Mucosa of descending colon (tissue), 3 donors: ENCODE measurements around the gene IZUMO4. TPM values are rescaled to one million over a fixed set of nuclear protein-coding genes. Genes with fewer than 3 reads are reported as not detected.
A peak's percentile ranks its signal among the peaks of the same experiment; 100 is the strongest.
"Not testable (repeated sequence)": the region's sequence is repeated elsewhere in the genome, so short reads cannot be mapped to it uniquely, and the experiment has no call there.

Experiments used
- ATAC-seq: fragments of 200-7000 bp; cut with Tn5 transposase; one replicate; pipeline ENCODE4 v1.9.1; 2020; ENCODE audit warnings: mild to moderate bottlenecking, moderate library complexity
- DNase-seq, 3 donors: peaks; one replicate each; pipeline ENCODE4 v3.0.0-alpha.2; 2020
- H3K36me3 ChIP-seq: fragments of 200-600 bp; one replicate; pipeline ENCODE4 v1.8.0; 2021; ENCODE audit warnings: low read depth, mild to moderate bottlenecking
- H3K4me1 ChIP-seq: fragments of 200-600 bp; one replicate; pipeline ENCODE4 v1.8.0; 2021; ENCODE audit warnings: low read depth, mild to moderate bottlenecking
- H3K4me3 ChIP-seq: fragments of 200-600 bp; one replicate; pipeline ENCODE4 v1.8.0; 2021; ENCODE audit warnings: mild to moderate bottlenecking
- H3K9me3 ChIP-seq: fragments of 200-600 bp; one replicate; pipeline ENCODE4 v1.8.0; 2021; ENCODE audit warnings: mild to moderate bottlenecking
- intact Hi-C, 2 donors: fragments of 100-400 bp; cut with DNase I in 1 of 2; cut with micrococcal nuclease in 1 of 2; formaldehyde crosslinking; loops; one replicate each; pipeline versions ENCODE4 v1.11.0 to v1.11.1; 2022; cut with DNase I, micrococcal nuclease
- total RNA-seq, 3 donors: library from RNA; stranded (reverse); fragmentation: NEBNext Ultra II Directional in 2 of 3; extraction: Animal tissue kit (Norgen Biotek cat#: 25700) in 2 of 3; gene quantifications; one replicate each; pipeline versions ENCODE4 v1.2.1 to v1.2.4, GENCODE V29; 2021 to 2023
- TF ChIP-seq, protein P1 (sequence below): fragments of 200-600 bp; IDR thresholded peaks from one replicate; pipeline ENCODE4 v1.8.0; 2022; ENCODE audit warnings: antibody characterized with exemption, mild to moderate bottlenecking
- donor health status: DM: no; HTN: no; CAD: no; lungs with moderate emphysema.
- donor health status: DM: no; HTN: no; CAD: no.
- donor health status: DM: no; HTN: yes; CAD: no.

Gene IZUMO4
- total RNA-seq, 3 donors from 2014 or later, result 2.2 to 5.3 (median 3.4) TPM

DNA sequence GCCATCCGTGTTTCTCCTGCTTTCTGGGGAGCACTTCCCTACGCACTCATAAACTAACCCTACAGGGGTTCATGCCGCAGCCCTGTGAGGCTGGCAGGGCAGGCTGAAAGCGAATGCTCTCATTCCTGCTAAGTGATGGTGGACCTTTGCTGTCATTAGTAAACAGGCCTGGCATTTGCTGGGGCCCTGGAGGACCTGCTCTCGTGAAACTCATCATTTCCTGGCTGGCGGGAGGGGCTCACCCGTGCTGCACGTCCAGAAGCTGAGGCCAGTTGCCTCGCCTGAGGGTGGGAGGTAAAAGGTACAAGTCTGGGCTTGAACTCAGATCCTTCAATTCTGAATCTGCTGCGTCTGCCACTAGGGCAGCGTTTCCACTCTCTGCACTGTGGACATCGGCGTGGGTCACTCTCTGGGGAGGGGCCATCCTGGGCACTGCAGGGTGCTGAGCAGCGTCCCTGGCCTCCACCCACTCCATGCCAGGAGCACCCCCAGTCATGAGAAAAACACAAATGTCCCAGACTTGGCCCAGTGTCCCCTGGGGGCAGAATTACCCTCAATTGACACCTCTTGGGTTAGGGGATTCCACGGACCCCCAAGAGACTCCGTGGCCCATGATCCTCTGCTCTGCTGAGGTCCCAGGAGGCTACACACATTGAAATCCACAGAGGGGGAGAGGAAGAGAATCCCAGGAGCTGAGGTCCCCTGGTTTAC lies 7.6 kb upstream of the IZUMO4 start:
- H3K36me3 ChIP-seq, result no peaks in the 10 kb centered on the region
- H3K9me3 ChIP-seq, result no peaks in the 10 kb centered on the region
- no peak for DNase-seq
- no peak overlapping the region for H3K4me3 ChIP-seq
- ATAC-seq, result no peak
- intact Hi-C loops, result no loop called here
- H3K4me1 ChIP-seq, result peaks cover 23% of the 10 kb centered on the region
- TF ChIP-seq, protein P1, sequence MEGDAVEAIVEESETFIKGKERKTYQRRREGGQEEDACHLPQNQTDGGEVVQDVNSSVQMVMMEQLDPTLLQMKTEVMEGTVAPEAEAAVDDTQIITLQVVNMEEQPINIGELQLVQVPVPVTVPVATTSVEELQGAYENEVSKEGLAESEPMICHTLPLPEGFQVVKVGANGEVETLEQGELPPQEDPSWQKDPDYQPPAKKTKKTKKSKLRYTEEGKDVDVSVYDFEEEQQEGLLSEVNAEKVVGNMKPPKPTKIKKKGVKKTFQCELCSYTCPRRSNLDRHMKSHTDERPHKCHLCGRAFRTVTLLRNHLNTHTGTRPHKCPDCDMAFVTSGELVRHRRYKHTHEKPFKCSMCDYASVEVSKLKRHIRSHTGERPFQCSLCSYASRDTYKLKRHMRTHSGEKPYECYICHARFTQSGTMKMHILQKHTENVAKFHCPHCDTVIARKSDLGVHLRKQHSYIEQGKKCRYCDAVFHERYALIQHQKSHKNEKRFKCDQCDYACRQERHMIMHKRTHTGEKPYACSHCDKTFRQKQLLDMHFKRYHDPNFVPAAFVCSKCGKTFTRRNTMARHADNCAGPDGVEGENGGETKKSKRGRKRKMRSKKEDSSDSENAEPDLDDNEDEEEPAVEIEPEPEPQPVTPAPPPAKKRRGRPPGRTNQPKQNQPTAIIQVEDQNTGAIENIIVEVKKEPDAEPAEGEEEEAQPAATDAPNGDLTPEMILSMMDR, result no peak

DNA sequence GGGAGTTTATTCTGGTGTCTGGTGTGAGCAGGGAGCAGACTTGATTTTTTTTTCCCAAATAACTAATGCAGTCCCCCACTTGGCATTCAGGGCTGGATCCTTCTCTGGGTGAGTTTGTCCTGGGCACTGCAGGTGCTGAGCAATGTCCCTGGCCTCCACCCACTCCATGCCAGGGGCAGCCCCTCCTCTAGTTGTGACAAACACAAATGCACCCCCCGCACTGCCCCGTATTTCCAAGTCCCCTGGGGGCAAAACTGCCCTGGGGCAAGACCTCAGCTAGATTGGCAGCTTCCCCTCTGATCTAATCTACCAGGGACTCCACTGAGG lies 7.0 kb upstream of the IZUMO4 start:
- no peaks in the 10 kb centered on the region for H3K9me3 ChIP-seq
- DNase-seq (no peak), ATAC-seq (no peak)
- H3K36me3 ChIP-seq, result no peaks in the 10 kb centered on the region
- intact Hi-C loops, result no loop called here
- peaks cover 23% of the 10 kb centered on the region for H3K4me1 ChIP-seq
- H3K4me3 ChIP-seq, result no peak overlapping the region
- TF ChIP-seq, protein P1, result no peak

DNA sequence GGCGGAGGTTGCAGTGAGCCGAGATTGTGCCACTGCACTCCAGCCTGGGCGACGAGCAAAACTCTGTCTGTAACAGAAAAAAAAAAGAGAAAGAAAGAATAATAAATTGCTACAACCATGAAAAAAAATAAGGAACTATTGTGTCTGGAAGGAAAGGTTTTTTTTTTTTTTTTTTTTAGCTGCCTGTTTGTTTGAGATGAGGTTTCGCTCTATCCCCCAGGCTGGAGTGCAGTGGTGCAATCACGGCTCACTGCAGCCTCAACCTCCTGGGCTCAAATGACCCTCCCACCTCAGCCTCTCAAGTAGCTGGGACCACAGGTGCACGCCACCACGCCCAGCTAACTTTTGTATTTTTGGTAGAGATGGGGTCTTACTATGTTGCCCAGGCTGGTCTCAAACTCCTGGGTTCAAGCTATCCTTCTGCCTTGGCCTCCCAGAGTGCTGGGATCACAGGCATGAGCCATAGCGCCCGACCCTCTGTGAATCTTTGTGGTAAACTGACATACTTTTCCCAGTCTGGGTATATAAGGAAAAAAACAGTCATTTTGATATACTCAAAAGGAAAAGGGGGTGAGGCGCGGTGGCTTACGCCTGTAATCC lies 4.7 kb upstream of the IZUMO4 start:
- peaks cover 32% of the 10 kb centered on the region for H3K4me1 ChIP-seq
- H3K9me3 ChIP-seq, ATAC-seq, DNase-seq, intact Hi-C loops, H3K4me3 ChIP-seq, H3K36me3 ChIP-seq: not testable (repeated sequence)

DNA sequence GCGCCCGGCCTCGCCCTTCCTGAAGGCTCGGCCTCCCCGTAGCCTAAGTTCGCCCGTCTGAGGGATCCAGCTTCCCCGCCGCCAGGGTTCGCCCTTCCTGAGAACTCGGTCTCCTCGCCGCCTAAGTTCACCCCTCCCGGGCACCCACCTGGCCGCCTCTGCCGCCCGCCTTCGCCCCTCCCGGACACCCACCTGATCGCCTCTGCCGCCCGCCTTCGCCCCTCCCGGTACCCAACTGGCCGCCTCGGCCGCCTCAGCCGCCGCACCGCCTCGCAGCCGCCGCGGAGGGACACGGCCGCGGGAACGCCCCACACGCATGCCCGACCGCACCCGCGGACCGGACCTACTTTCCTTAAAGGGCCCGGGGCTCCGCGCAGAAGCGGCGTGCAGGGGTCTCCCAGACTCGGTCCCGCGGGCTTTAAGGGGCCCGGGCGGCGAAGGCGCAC lies 658 bp upstream of the IZUMO4 start, which contains the start of gene MOB3A:
MOB3A (minus strand) TSS at position 293 of the 446 bp plus-strand sequence. CDS start 17,766 bp downstream, outside the sequence.
- H3K36me3 ChIP-seq, result no peaks in the 10 kb centered on the region
- DNase-seq, result peak; percentile 92 to 96 (median 95)
- TF ChIP-seq, protein P1, result no peak
- peaks cover 21% of the 10 kb centered on the region for H3K4me1 ChIP-seq
- peak within 1 kb of the TSS; percentile 46 for H3K4me3 ChIP-seq
- intact Hi-C loops, result no loop called here
- no peaks in the 10 kb centered on the region for H3K9me3 ChIP-seq
- ATAC-seq, result peak; percentile 77

DNA sequence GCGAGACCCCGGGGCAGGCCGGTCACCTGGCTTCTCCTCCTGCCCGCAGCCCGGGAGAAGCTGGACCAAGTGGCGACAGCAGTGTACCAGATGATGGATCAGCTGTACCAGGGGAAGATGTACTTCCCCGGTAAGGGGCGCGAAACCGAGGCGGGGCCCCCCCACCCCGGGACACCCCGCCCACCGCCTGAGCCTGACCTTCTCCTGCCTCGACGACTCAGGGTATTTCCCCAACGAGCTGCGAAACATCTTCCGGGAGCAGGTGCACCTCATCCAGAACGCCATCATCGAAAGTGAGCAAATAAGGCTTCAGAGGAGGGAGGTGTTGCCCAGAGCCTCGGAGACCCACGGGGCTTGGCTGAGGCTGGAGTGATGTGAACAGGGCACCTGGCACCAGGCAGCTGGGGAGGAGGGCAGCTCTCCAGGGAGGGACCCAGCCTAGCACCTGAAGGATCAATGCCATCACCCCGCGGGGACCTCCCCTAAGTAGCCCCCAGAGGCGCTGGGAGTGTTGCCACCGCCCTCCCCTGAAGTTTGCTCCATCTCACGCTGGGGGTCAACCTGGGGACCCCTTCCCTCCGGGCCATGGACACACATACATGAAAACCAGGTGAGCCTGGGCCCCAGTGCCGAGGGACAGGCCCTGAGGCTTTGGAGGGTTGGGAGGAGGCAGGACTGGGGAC lies 629 bp downstream of the IZUMO4 start:
- TF ChIP-seq, protein P1, result no peak
- intact Hi-C loops, result no loop called here
- ATAC-seq (no peak), DNase-seq (peak in 2 of 3 donors; percentile 55 to 74)
- Histone ChIP-seq H3K36me3 (no peaks in the 10 kb centered on the region), H3K4me1 (peaks cover 15% of the 10 kb centered on the region), H3K9me3 (no peaks in the 10 kb centered on the region), H3K4me3 (no peak overlapping the region)

DNA sequence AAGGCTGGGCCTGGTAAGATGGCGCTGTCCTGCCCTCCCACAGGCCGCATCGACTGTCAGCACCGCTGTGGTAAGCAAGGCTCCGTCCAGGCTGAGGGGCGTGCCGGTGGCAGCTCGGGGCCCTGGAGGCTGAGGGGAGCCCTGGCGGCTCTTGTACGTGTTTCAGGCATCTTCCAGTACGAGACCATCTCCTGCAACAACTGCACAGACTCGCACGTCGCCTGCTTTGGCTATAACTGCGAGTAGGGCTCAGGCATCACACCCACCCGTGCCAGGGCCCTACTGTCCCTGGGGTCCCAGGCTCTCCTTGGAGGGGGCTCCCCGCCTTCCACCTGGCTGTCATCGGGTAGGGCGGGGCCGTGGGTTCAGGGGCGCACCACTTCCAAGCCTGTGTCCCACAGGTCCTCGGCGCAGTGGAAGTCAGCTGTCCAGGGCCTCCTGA lies 1.2 kb downstream of the IZUMO4 start:
- Histone ChIP-seq H3K4me1 (peaks cover 15% of the 10 kb centered on the region), H3K36me3 (no peaks in the 10 kb centered on the region), H3K9me3 (no peaks in the 10 kb centered on the region), H3K4me3 (no peak overlapping the region)
- ATAC-seq (no peak), DNase-seq (peak in 2 of 3 donors; percentile 52 to 76)
- TF ChIP-seq, protein P1, result no peak
- intact Hi-C loops, result no loop called here
